Renal pelvis (tissue), 4 donors: ENCODE data around the gene NOXA1. TPM values are rescaled to one million over a fixed set of nuclear protein-coding genes. Genes with fewer than 3 reads are reported as not detected.
"Not testable (repeated sequence)": the region's sequence is repeated elsewhere in the genome, so short reads cannot be mapped to it uniquely, and the experiment has no call there.

Experiments used
- DNase-seq: peaks from one replicate; pipeline ENCODE4 v3.0.0-alpha.2; 2013
- polyA plus RNA-seq, 3 donors: library from polyadenylated mRNA; unstranded; fragments of 120-200 nt; gene quantifications; one replicate each; pipeline ENCODE4 v1.2.1, GENCODE V29; 2013; ENCODE audit not compliant: insufficient read length in 3 of 3

The NOXA1 gene
- polyA plus RNA-seq, 3 donors, result 6.7 to 12.3 (median 10.7) TPM

DNA sequence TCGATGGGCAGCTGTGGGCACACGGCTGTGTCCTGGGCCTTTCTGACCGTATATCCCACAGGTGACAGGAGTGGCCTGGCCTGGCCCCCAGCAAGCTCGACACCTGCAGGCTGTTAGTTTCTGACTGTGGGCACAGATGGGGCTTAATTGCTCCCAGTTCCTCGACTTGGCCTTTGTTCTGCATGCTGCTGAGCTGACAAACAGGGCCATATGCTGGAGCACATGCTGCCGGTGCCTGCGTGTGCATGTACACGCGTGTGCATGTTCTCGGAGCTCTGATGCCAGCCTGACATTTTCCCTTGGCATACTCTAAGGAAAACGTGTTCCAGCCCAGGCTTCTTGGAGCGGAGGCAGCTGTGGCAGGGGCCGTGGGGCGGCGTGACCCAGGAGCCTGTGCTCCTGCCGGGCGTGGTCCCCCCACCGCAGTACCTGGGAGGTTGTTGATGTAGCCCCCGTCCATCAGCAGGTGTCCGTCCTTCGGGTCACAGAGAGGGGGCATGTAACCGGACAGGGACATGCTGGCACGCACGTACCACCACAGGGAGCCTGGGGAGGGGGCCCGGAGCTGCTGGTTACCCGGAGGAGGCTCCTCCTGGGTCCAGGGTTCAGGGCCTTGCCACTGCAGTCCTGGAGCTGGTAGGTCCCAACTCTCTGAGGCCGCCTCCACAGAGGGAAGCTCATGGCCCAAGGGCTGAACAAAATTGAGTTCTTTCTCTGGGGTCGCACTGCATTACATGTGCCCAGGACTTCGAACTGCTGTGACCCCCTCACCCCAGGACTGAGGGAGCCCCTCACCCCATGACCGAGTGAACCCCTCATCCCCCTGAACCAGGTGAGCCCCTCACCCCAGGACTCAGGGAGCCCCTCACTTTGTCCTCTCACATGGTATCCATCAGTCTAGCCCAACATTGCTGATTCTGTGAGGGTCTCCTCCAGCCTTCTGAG lies 40.1 kb downstream of the NOXA1 start:
- DNase-seq, result no peak

DNA sequence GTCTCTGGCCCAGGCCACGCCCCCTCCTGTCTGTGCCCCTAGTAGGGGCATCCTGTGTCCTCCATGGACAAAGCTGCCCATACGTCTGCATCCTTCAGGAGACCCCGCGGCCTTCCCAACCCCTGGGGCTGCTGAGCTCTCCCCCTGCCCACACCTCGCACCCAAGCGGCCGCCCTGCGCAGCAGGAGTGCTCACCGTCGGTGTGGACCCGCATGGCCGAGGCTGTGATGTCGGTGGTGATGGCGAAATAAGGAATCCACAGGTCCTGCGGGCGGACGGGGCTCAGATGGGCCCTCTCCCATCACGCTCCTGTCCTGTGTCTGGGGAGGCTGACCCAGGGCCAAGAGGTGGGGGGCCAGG lies 40.7 kb downstream of the NOXA1 start:
- DNase-seq, result no peak

DNA sequence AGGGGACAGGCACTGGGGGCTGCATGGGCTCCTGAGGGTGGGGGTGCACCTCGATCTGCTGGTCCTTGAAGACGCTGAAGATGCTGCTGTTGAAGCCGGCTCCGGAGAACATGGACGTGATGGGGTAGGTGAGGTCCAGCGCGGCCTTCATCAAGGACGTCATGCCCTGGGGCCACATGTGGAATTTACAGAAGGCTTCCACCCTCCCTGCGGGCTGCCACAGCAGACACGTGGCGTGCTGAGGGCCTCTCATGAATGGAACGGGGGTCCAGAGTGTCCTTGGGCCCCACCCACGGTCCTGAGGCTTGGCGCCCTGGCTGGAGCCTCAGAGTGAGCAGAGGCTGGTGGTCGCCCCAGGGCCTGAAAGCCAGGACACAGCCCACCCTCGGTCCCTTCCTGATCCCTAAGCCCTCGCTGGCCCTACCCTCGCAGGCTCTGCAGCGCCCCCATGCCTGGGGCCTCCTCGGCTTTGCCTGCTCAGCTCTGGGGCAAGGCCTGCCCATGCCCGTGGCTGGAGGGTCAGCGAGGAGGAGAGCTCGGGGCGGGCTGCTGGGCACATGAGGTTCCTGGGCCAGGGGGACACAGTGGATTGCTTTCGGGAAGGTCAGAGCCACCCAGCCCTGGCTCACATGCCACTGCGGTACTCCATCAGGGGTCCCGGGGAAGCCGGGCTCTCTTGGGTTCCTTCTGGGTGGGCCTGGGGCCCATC lies 41.3 kb downstream of the NOXA1 start:
- no peak for DNase-seq

DNA sequence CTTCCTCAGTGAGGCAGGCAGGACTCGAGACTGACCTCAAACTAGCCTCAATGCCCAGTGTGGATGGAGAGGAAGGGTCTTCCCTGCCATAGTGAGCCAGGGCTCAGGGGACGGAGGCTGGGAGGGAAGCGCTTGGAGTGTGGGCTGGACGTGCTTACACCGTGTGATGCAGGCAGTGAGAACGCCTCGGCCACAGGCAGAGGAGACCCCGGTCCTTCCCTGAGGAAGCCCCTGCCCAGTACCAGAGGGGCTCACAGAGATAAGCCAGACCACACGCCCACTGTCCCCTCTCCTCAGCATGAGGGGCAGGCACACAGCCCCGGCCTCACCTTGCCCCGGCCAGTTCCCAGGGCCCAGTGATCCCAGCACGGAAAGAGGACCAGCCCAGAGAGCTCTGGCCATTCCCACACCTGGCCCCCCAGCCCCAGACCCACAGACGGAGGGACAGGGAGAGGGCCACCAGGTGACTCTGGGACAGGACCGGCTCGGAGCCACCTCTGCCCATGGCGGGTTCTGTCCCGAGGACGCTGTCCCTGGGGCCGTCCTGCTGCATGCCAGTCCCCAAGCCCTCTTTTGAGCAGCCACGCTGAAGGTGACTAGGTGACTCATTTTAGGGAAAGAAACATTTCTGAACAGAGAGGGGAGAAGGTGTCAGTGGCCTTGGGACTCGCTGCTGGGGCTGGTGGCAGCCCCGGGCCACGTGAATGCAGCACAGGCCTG lies 42.0 kb downstream of the NOXA1 start:
- no peak for DNase-seq

DNA sequence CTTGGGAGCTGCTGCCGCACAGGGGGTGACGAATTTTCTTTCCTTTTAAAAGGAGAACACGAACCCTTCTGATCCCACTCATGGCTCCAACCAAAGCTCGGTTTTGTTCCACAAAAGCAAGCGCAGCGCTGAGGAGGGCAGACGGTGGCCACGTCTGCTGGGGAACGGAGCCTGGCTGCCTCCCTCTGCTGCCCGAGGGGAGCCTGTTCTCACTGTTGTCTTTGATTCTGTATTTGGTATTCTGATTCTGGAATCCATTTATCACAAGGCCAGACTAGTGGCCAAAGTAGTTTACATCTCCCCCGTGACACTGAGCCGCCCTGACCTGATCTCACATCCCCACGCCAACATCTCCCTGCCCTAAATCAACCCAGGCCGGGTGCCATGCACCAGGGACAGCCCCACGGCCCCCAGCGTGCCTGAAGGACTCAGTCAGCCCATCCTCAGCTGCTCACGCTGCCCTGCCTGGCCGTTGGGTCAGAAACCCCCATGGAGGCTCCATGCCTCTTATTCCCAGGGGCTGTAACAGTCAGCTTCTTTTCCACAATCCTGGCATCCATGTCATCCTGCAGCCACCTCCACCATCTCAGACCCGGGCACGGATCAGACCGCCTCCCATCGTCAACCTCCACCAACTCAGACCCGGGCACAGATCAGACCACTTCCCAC lies 42.7 kb downstream of the NOXA1 start:
- no peak for DNase-seq

DNA sequence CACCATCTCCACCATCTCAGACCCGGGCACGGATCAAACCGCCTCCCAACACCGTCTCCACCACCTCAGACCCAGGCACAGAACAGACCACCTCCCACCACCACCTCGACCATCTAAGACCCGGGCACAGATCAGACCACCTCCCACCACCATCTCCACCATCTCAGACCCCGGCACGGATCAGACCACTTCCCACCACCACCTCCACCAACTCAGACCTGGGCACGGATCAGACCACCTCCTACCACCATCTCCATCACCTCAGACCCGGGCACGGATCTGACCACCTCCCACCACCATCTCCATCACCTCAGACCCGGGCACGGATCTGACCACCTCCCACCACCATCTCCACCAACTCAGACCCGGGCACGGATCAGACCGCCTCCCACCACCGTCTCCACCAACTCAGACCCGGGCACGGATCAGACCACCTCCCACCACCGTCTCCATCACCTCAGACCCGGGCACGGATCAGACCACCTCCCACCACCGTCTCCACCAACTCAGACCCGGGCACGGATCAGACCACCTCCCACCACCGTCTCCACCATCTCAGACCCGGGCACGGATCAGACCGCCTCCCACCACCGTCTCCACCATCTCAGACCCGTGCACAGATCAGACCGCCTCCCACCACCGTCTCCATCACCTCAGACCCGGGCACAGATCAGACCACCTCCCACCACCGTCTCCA lies 43.3 kb downstream of the NOXA1 start:
- DNase-seq, result not testable (repeated sequence)

DNA sequence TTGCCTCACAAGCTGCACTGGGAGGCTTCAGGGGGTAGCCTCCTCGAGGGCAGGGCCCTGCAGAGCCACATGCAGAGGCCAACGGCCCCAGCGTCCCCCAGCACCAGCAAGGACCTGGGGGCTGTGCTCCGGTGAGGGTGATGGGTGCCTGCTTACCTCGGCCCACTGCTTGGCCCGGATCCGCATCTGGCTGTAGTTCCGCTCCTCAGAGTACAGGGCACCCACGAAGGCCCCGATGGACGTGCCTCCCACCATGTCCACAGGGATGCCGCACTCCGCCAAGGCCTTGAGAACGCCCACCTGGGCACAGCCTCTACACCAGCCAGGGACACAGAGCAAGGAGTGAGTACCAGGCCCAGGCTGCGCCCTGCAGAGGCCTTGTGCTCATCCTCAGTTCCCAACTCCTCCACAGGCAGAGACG lies 44.0 kb downstream of the NOXA1 start:
- no peak for DNase-seq

DNA sequence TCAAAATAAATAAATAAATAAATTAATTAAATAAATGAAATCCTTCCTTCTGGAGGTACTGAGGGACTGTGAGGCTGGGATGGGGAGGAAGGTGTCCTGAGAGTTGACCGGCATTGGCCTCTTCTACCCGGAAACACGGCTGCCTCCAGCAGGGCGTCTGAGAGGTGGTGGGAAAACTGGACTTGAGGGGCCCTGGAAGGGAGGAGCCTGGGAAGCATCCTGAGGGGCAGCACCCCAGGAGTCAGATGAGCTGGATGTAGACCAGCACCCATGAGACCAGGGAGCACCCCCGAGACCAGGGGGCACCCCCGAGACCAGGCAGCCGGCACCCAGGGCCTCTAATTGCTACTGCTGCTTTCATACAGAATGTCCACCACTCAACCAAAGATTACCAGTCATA lies 44.7 kb downstream of the NOXA1 start:
- DNase-seq, result no peak

DNA sequence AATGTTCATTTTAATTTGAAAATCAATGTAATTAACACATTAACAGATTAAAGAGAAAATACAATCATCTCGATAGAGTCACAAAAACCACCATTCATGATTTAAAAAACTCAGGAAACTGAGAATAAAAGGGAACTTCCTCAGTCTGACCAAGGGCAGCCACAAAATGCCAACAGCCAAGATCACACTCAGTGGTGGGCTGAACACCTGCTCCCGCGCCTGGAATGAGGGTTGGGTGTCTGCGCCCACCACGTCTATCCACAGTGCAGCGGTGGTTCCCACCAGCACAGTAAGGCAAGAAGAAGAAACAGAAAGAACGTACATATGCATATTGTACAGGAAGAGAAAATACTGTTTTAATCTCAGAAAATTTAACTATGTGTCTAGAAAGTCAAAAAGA lies 47.6 kb downstream of the NOXA1 start:
- DNase-seq, result no peak

DNA sequence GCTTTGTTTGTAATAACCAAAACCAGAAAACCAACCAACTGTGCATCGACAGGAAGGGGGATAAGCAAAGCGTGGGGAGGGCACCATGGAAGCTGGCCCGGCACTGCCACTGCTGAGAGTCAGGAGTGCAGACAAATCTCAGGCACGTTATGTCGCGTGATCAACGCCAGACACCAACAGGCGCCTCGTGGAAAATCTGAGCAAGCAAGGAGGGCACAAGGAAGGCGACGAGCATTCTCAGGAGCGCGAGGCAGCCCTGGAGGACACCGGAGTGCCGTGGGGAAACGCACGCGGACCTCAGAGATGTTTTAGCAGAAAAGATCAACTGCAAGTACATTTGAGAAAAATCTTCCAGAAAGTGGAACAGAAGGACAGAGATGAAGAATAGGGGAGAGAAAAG lies 51.1 kb downstream of the NOXA1 start:
- DNase-seq, result no peak

DNA sequence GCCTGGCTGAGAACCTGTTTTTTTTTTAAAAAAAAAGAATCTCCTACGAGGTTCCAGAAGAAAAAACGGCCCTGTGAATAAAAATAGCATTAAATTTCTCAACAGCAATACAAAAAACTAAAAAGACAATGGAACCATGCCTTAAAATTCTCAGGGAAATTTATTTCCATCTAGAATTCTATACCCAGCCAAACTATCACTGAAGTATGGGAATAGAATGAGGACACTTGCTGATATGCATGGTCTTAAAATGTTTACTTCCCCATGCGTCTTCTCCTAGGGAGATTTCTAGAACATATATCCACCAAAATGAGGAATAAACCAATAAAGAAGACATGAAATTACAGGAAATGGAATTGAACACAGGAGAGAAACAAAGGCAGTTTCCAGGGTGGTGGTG lies 52.5 kb downstream of the NOXA1 start:
- DNase-seq, result no peak

DNA sequence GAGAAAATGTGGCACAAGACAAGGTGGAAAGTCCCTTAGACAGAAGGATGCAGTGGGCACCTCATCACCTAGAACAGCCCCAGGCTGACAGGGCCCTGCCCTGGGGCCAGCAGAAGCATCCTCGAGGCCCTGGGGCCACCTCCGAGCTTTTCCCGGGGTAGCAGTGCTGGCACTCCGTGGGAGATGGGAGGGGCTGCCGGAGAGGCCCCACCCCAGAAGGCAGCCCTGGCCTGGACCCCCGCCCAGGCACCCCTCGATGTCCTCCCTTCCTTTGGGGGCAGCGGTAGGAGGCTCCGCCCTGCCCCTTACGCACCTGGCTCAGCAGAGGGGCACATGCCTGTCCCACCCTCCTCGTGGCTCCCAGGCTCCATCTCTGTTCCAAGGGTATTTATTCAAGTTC lies 53.7 kb downstream of the NOXA1 start:
- no peak for DNase-seq

DNA sequence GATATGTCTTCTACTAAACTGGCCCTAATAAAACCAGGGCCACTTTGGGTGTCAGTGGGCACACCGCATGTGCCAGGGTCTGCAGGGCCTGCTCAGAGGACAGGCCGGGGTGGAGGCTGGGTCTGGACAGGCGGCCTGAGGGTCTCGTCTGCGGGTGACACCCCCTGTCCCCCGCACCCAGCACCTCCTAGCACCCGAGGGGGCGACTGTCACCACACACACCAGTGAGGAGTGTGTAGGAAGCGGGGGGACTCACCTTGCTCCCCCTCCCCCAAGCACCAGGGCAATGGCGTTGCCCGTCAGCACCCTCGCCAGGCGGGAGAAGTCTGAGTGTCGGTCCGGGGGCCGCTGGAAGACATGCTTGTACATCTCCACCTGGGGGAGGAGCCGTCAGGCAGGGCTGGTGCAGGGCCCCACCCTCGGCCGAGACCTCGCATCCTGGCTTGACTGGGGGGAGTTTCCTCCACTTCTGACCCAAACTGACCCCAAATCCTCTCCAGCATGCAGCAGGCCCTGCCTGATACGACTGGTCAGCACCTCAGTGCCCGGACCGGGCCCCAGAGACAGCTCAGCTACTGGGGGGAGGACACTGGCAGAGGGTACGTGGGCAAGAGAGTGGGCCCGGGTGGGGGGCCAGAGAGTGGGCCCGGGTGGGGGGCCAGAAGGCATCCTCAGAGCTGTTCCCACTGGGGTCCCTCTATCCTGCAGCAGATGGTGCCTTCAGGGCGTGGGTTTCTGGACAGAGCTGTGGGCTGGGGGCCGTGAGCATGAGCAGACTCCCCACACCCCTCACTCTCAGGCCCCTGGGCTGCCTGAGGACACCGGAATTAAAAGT lies 54.8 kb downstream of the NOXA1 start:
- DNase-seq, result no peak

DNA sequence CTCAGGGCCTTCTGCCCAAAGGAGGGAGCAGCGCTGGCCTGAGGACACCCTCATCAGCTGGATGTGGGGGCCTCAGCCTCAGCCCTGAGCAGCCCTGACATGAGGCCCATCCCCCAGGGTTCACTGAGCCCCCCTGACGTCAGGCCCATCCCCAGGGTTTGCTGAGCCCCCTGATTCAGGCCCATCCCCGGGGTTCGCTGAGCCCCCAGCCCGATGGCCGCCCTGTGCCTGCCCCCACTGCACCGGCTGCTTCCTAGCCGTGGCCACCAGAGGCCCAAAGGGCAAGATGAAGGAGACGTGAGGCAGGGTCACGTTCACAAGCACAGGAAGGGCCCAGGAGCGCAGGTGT lies 55.4 kb downstream of the NOXA1 start:
- DNase-seq, result no peak

DNA sequence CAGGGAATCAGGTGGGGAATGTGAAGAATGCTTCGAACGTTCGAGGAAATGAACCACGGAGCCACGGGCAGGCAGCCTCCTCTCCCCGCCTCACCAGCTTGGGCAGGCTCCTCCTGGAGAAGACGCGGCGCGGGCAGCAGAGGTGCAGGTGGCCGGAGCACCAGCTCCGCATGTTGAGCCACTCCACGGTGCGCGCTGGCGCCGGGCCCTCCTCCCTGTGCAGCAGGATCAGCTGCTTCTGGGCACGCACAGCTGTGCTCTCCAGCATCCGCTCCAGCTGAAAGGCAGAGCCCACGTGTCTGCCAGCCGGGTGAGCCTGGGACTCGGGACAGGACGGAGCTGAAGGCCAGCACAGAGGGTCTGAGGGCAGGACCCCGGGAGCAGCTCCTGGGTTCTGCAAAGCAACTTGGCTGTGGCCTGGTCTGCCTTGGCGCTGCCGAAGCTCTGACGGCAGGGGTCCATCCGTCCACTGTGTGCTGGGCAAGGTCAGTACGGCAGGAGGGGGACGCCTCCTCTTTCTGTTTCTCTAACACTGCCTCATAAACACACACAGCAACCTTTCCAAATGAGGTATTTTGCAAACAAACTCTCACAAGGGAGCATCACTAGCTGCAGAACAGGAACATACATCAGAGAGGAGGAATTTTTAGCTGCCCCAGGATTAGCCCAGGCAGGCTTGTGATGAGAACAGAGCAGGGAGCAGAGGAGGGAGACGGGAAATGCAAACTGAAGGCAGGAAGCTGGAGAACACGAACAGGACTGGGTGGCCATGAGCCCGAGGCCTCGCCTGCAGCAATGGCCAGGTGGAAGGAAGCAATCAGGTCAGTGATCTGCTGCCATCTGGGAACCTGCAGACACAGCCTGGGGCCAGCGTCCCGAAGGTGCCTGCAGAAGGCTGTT lies 56.0 kb downstream of the NOXA1 start:
- DNase-seq, result no peak

DNA sequence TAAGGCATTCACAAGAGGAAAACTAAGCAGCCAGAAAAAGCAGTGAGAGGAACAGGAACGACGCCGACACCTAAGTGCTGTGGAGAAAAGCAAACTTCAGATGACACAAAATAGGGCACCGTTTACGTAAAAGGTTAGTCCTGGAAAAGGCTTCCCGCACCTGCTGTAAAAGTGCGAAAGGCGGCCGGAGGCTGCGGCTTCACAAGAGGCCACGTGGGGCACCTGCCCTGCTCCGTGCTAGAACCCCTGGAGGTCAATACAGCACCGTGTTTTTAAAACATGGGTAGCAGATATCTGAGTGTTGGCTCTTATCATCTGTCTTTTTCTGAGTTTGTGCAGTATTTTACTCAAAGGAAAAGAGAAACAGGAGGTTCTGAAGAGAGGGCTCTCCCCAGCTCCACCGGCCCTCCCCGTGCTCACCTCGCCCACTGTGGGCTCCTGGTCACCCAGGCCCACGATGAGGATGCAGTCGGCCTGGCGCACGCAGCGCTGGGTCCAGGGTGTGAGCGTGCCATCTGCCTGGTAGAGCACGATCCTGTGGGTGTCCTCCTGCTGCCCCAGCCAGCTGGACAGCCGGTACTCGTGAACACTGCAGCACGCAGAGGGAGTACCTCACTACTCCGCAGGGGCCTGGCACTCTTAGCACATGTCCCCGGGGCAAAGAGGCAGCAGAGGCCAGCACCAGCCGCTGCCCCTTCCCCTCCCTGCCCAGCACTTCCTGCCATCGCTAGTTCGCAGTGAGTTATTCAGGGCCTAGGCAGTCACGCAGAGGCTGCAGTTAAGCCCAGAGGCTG lies 56.9 kb downstream of the NOXA1 start:
- DNase-seq, result no peak

DNA sequence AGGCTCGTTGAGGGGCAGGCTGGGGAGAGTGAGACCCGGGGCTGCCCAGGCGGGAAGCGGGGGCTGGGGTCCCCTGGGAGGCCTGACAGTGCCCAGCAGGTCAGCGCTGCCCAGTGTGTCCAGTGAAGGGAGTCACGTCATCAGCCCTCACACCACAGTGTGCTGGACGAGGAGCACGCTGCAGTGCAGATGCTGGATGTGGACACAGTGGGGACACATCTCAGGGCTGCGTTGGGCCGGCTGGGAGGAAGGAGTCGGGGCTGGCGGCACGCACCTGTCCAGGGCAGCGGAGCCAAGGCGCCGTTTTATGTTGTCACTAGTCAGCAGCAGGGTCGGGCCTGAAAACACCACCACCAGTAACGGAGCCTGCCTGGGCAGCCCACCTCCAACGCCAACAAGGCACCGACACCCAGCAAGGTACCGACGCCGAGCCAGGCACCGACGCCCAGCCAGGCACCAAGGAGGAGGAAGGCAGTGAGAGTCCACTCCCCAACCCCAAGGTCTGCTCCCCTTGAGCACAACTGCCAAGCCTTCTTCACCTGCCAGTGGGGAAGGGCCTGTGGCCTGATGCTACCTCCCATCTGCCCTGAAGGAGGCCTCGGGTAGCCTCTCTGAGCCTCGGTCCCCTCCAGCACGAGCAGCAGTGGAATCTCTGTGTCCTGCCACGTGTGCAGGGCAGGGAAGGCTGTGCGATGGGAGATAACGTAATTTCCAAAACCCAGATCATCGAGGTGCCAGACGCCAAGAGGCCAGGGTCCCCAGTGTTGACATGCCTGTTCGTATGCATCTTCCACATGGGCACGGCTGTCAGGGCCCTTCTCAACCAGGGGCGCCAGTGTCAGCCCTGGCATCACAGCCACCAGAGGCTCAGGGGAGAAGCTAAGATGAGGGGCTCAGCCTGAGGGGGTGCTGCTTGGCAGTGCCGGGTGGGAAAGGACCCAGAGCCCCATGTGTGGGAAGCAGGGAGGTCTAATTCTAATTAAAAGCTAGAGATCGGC lies 57.8 kb downstream of the NOXA1 start:
- DNase-seq, result no peak
